IMR-90 (cell line): ENCODE data around the gene SLAMF7. TPM values are rescaled to one million over a fixed set of nuclear protein-coding genes. Genes with fewer than 3 reads are reported as not detected.
"Not testable (repeated sequence)": the region's sequence is repeated elsewhere in the genome, so short reads cannot be mapped to it uniquely, and the experiment has no call there.

Source experiments
- ATAC-seq: fragments of 200-7000 bp; cut with Tn5 transposase; 2 replicates; pipeline ENCODE4 v1.9.1; 2020; ENCODE audit warnings: low read depth, mild to moderate bottlenecking, moderate library complexity
- BruUV-seq: library from RNA; stranded (reverse); fragments of 400-500 nt; replicated peaks from 2 replicates; lab custom pipeline; 2021; lab: Mats Ljungman, UMichigan
- CTCF ChIA-PET: fragments of 300-600 bp; formaldehyde crosslinking; extraction: SDS; loops from one replicate; lab custom pipeline; 2021; ENCODE audit warnings: antibody characterized with exemption; lab: Yijun Ruan, JAX
- POLR2A ChIA-PET: fragments of 300-600 bp; sonication (Branson Sonifier 250); formaldehyde crosslinking; loops from one replicate; lab custom pipeline; 2022; ENCODE audit warnings: antibody characterized with exemption; ENCODE audit not compliant: unreplicated experiment; lab: Charles Lee
- DNase-seq: peaks from one replicate; pipeline ENCODE4 v3.0.0; 2013
- H2AFZ ChIP-seq: replicated peaks from 2 replicates; pipeline ENCODE3; 2013; ENCODE audit warnings: low read length, mild to moderate bottlenecking; ENCODE audit not compliant: poor library complexity
- H2AK5ac ChIP-seq: 2 replicates; pipeline ENCODE4 v1.6.1; 2013; ENCODE audit warnings: low read depth, low read length, inconsistent platforms
- H2AK9ac ChIP-seq: replicated peaks from 2 replicates; pipeline ENCODE3; 2013; ENCODE audit warnings: mild to moderate bottlenecking, low read depth, low read length, moderate library complexity; ENCODE audit not compliant: poor library complexity
- H2BK120ac ChIP-seq: 2 replicates; pipeline ENCODE4 v1.6.1; 2013; ENCODE audit warnings: low read depth, low read length, inconsistent platforms
- H2BK15ac ChIP-seq: 3 replicates; pipeline ENCODE4 v1.6.1; 2013; ENCODE audit warnings: low read depth, low read length, inconsistent platforms
- H2BK20ac ChIP-seq: 2 replicates; pipeline ENCODE4 v1.6.1; 2013; ENCODE audit warnings: low read depth, mild to moderate bottlenecking, inconsistent platforms, low read length, moderate library complexity
- H2BK5ac ChIP-seq: 2 replicates; pipeline ENCODE4 v1.6.1; 2013; ENCODE audit warnings: mild to moderate bottlenecking, low read depth, low read length, inconsistent platforms; ENCODE audit not compliant: poor library complexity, severe bottlenecking
- H3K14ac ChIP-seq: replicated peaks from 2 replicates; pipeline ENCODE4 v1.6.1; 2013; ENCODE audit warnings: low read depth, low read length, inconsistent platforms
- H3K18ac ChIP-seq: 2 replicates; pipeline ENCODE4 v1.6.1; 2013; ENCODE audit warnings: low read depth, low read length, control low read depth
- H3K23ac ChIP-seq: 2 replicates; pipeline ENCODE4 v1.6.1; 2013; ENCODE audit warnings: low read depth, low read length, inconsistent platforms
- H3K27ac ChIP-seq: 2 replicates; pipeline ENCODE4 v1.5.1; 2013; ENCODE audit warnings: mild to moderate bottlenecking, control low read depth, low read length; ENCODE audit not compliant: insufficient read depth
- H3K27me3 ChIP-seq: 2 replicates; pipeline ENCODE4 v1.6.1; 2013; ENCODE audit warnings: low read length; ENCODE audit not compliant: control insufficient read depth, insufficient read depth
- H3K36me3 ChIP-seq: 2 replicates; pipeline ENCODE4 v1.6.1; 2013; ENCODE audit warnings: low read length, mixed read lengths; ENCODE audit not compliant: control insufficient read depth, insufficient read depth
- H3K4ac ChIP-seq: 2 replicates; pipeline ENCODE4 v1.6.1; 2013; ENCODE audit warnings: low read depth, low read length, inconsistent platforms
- H3K4me1 ChIP-seq: 2 replicates; pipeline ENCODE4 v1.6.1; 2013; ENCODE audit warnings: low read length, mixed read lengths; ENCODE audit not compliant: control insufficient read depth, insufficient read depth
- H3K4me2 ChIP-seq: 2 replicates; pipeline ENCODE4 v1.6.1; 2013; ENCODE audit warnings: low read depth, mild to moderate bottlenecking, control low read depth, low read length, moderate library complexity
- H3K4me3 ChIP-seq: 2 replicates; pipeline ENCODE4 v1.5.1; 2013; ENCODE audit warnings: low read depth, mild to moderate bottlenecking, control low read depth, low read length, moderate library complexity; ENCODE audit not compliant: insufficient read depth
- H3K56ac ChIP-seq: 2 replicates; pipeline ENCODE4 v1.6.1; 2013; ENCODE audit warnings: low read length, inconsistent platforms; ENCODE audit not compliant: insufficient read depth; ENCODE audit errors: extremely low read depth
- H3K79me1 ChIP-seq, 2 experiments: 2 replicates each; pipeline ENCODE4 v1.6.1; 2013; ENCODE audit warnings: low read length in 2 of 2, inconsistent platforms in 1 of 2, low read depth in 1 of 2
- H3K9ac ChIP-seq: 2 replicates; pipeline ENCODE4 v1.6.1; 2013; ENCODE audit warnings: low read depth, low read length, control low read depth
- H3K9me1 ChIP-seq: 2 replicates; pipeline ENCODE4 v1.6.1; 2013; ENCODE audit warnings: low read length, inconsistent platforms; ENCODE audit not compliant: insufficient read depth
- H3K9me3 ChIP-seq: 2 replicates; pipeline ENCODE4 v1.6.1; 2013; ENCODE audit warnings: low read length; ENCODE audit not compliant: control insufficient read depth, insufficient read depth
- H4K20me1 ChIP-seq: 2 replicates; pipeline ENCODE4 v1.6.1; 2013; ENCODE audit warnings: low read length, inconsistent platforms; ENCODE audit not compliant: insufficient read depth
- H4K5ac ChIP-seq: 2 replicates; pipeline ENCODE4 v1.6.1; 2013; ENCODE audit warnings: mild to moderate bottlenecking, low read depth, low read length, control low read depth
- H4K8ac ChIP-seq, 2 experiments: 2 replicates each; pipeline ENCODE4 v1.6.1; 2013; ENCODE audit warnings: low read depth in 2 of 2, low read length in 2 of 2, control low read depth in 1 of 2, inconsistent platforms in 1 of 2
- H4K91ac ChIP-seq: 2 replicates; pipeline ENCODE4 v1.6.1; 2013; ENCODE audit warnings: low read depth, low read length, inconsistent platforms; ENCODE audit not compliant: insufficient read depth
- CTCF ChIP-seq: conservative IDR thresholded peaks from 2 replicates; pipeline ENCODE4 v1.5.1; 2012; ENCODE audit warnings: mild to moderate bottlenecking, low read depth, low read length, improper control_type of control experiment
- MAFK ChIP-seq: IDR thresholded peaks from 2 replicates; pipeline ENCODE4 v1.6.1; 2012; ENCODE audit warnings: low read depth, low read length, improper control_type of control experiment
- RFX5 ChIP-seq: IDR thresholded peaks from 2 replicates; pipeline ENCODE4 v1.8.0; 2012; ENCODE audit warnings: low read depth, mild to moderate bottlenecking, low read length, moderate library complexity
- WGBS, 2 experiments: methylation state at CpG; one replicate each; pipeline versions ENCODE4 v1.1.5 to v1.1.7; 2013; ENCODE audit warnings: missing lambda C conversion rate in 2 of 2; ENCODE audit not compliant: insufficient read length in 1 of 2; ENCODE audit errors: extremely low coverage in 2 of 2; 5-methylcytosine and 5-hydroxymethylcytosine counted together
- dilution Hi-C: fragments of 300-500 bp; cut with HindIII; formaldehyde crosslinking; loops from one replicate; pipeline ENCODE4 v1.14.3; 2018; ENCODE audit warnings: low sequenced_read_pairs; ENCODE audit not compliant: unreplicated experiment
- in situ Hi-C: fragments of 300-500 bp; cut with MboI; formaldehyde crosslinking; loops from 3 replicates; pipeline ENCODE4 v1.14.3; 2019; ENCODE audit warnings: low sequenced_read_pairs, inconsistent platforms, mixed read lengths
- intact Hi-C: fragments of 100-400 bp; cut with micrococcal nuclease; formaldehyde crosslinking; loops from 2 replicates; pipeline ENCODE4 v1.10.0; 2022
- polyA plus RNA-seq, 3 experiments: library from polyadenylated mRNA; depleted of rRNA; stranded (reverse); fragments of >200 nt; gene quantifications; 2 replicates each; pipeline ENCODE4 v1.2.3, GENCODE V29; 2012; ENCODE audit warnings: low replicate concordance in 1 of 3
- total RNA-seq: library from RNA; depleted of rRNA; stranded (reverse); fragments of >200 nt; gene quantifications from 2 replicates; pipeline ENCODE4 v1.2.3, GENCODE V29; 2012

SLAMF7 gene
- total and polyA plus RNA-seq, 2 of the 4 experiments (the other 2 are of a cell fraction) = not detected

GRCh38 chr1:160781914-160782689, 43.1 kb downstream of the SLAMF7 start:
- Histone ChIP-seq H3K9ac (no peak overlapping the region), H3K4ac (no peak overlapping the region), H3K56ac (no peak overlapping the region), H3K27ac (no peak overlapping the region), H2BK5ac (no peak overlapping the region), H4K20me1 (no peaks in the 10 kb centered on the region), H4K8ac (no peak overlapping the region), H4K5ac (no peak overlapping the region), H3K9me1 (no peaks in the 10 kb centered on the region), H3K18ac (no peak overlapping the region), H3K14ac (no peak overlapping the region), H3K9me3 (no peaks in the 10 kb centered on the region), H2AK5ac (no peak overlapping the region), H3K36me3 (no peaks in the 10 kb centered on the region), H2BK120ac (no peak overlapping the region), H2AK9ac (no peak overlapping the region), H4K91ac (no peak overlapping the region), H3K4me2 (no peak overlapping the region), H3K4me1 (no peaks in the 10 kb centered on the region), H3K79me1 (no peaks in the 10 kb centered on the region), H3K4me3 (no peak overlapping the region), H3K23ac (no peak overlapping the region), H2BK20ac (no peak overlapping the region), H2AFZ (no peak overlapping the region), H2BK15ac (no peak overlapping the region), H3K27me3 (no peaks in the 10 kb centered on the region)
- DNase-seq = no peak
- TF ChIP-seq CTCF (no peak), RFX5 (no peak), MAFK (no peak)
- ATAC-seq = no peak
- in situ Hi-C loops (no loop called here), intact Hi-C loops (no loop called here), dilution Hi-C loops (no loop called here)
- CTCF ChIA-PET = no interaction called here
- POLR2A ChIA-PET = no interaction called here
- BruUV-seq = no TSS peak
- 100% methylated on average over 1 of the region's 9 CpGs; no CpG with 5 or more reads in 1 of the 2 experiments for WGBS, 2 experiments

GRCh38 chr1:160782988-160783765, 44.1 kb downstream of the SLAMF7 start:
- H2AFZ ChIP-seq, H3K4me1 ChIP-seq, H3K9me1 ChIP-seq, H3K4me3 ChIP-seq, H3K56ac ChIP-seq, DNase-seq, dilution Hi-C loops, H3K18ac ChIP-seq, H2BK20ac ChIP-seq, H2AK9ac ChIP-seq, H2BK120ac ChIP-seq, H3K14ac ChIP-seq, H4K20me1 ChIP-seq, H3K4me2 ChIP-seq, H3K79me1 ChIP-seq, intact Hi-C loops, H4K91ac ChIP-seq, H2BK5ac ChIP-seq, CTCF ChIA-PET, H2BK15ac ChIP-seq, in situ Hi-C loops, ATAC-seq, H4K5ac ChIP-seq, H3K9me3 ChIP-seq, BruUV-seq, POLR2A ChIA-PET, H3K23ac ChIP-seq, H3K27me3 ChIP-seq, H2AK5ac ChIP-seq, H4K8ac ChIP-seq, H3K4ac ChIP-seq, H3K9ac ChIP-seq, H3K27ac ChIP-seq, H3K36me3 ChIP-seq: not testable (repeated sequence)
- WGBS, 2 experiments = 90% methylated on average over 4 of the region's 25 CpGs; no CpG with 5 or more reads in 1 of the 2 experiments
